ENCODE measurements around the gene KIAA1671.

Gene KIAA1671

DNA sequence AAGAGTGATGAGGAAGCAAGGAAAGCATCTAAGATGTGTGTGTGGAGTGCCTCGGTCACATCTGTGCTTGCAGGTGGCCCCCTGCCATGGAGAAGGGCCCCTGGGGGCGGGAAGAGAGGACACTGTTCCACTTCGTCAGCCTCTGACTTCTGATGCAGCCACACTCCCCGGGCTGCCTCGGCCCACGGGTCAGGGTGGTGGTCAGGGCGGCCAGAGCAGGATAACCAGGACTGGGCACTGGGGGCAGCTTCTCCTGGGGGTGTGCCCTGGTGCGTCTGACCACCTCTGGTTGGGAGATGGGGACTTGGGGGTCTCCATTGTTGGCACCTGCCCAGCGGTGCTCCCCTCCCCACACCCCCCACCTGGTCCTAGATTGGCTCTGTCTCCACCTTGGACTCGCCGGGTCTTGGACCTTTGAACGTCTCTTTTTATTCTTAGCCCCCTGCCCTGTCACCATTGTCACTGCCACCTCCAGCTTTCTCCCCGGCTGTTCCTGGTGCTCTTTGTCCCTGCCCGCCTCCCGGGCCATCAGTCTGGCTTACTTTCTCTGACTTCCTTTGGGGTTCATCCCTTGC is 114.4 kb downstream of the KIAA1671 start:
- Histone ChIP-seq H3K27me3 (ENCODE audit: control insufficient read depth in 1 of 2, insufficient read depth in 2 of 2, low read length in 2 of 2) (no peaks in the 10 kb centered on the region), H3K36me3 (ENCODE audit: insufficient read depth, low read length) (no peaks in the 10 kb centered on the region), H3K9ac (ENCODE audit: low read length) (no peak overlapping the region), H3K4me1 (ENCODE audit: insufficient read depth, low read length) (no peaks in the 10 kb centered on the region), H3K4me3 (ENCODE audit: low read depth in 1 of 2, low read length in 2 of 2) (no peak overlapping the region), H3K27ac (ENCODE audit: low read depth, low read length) (no peak overlapping the region), H3K9me3 (ENCODE audit: low read length) (no peaks in the 10 kb centered on the region)

GRCh38 chr22:25067851-25068421 is 115.4 kb downstream of the KIAA1671 start:
- Histone ChIP-seq H3K9me3 (ENCODE audit: low read length) (no peaks in the 10 kb centered on the region), H3K27ac (ENCODE audit: low read depth, low read length) (no peak overlapping the region), H3K9ac (ENCODE audit: low read length) (no peak overlapping the region), H3K36me3 (ENCODE audit: insufficient read depth, low read length) (no peaks in the 10 kb centered on the region), H3K4me1 (ENCODE audit: insufficient read depth, low read length) (no peaks in the 10 kb centered on the region), H3K27me3 (ENCODE audit: control insufficient read depth in 1 of 2, insufficient read depth in 2 of 2, low read length in 2 of 2) (no peaks in the 10 kb centered on the region), H3K4me3 (ENCODE audit: low read depth in 1 of 2, low read length in 2 of 2) (no peak overlapping the region)

- no peaks in the 10 kb centered on the region for H3K36me3 ChIP-seq (ENCODE audit: insufficient read depth, low read length)
- H3K4me1 ChIP-seq (ENCODE audit: insufficient read depth, low read length) = no peaks in the 10 kb centered on the region
- no peak overlapping the region for H3K9ac ChIP-seq (ENCODE audit: low read length)
- H3K9me3 ChIP-seq (ENCODE audit: low read length) = no peaks in the 10 kb centered on the region
- no peaks in the 10 kb centered on the region for H3K27me3 ChIP-seq (ENCODE audit: control insufficient read depth in 1 of 2, insufficient read depth in 2 of 2, low read length in 2 of 2)
- H3K4me3 ChIP-seq (ENCODE audit: low read depth in 1 of 2, low read length in 2 of 2) = no peak overlapping the region
- H3K27ac ChIP-seq (ENCODE audit: low read depth, low read length) = no peak overlapping the region
Observed at GRCh38 chr22:25068707-25069106, 116.2 kb downstream of the KIAA1671 start.

DNA sequence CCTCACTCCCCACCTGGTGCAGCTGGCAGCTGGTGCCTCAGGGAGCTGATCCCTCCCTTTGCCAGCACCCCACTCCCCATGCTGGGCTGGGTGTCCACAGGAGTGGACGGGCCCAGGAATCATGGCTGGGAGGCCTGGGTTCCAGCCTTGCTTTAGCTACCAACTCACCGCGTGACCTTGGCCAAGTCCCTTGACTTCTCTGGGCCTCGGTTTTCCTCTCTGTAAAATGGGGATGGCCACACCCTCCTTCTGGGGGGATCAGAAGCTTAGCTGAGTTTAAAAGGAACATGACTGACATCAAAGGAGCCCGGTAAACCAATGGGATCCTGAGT is 116.9 kb downstream of the KIAA1671 start:
- Histone ChIP-seq H3K27ac (ENCODE audit: low read depth, low read length) (no peak overlapping the region), H3K36me3 (ENCODE audit: insufficient read depth, low read length) (no peaks in the 10 kb centered on the region), H3K4me1 (ENCODE audit: insufficient read depth, low read length) (no peaks in the 10 kb centered on the region), H3K4me3 (ENCODE audit: low read depth in 1 of 2, low read length in 2 of 2) (no peak overlapping the region), H3K27me3 (ENCODE audit: control insufficient read depth in 1 of 2, insufficient read depth in 2 of 2, low read length in 2 of 2) (no peaks in the 10 kb centered on the region), H3K9ac (ENCODE audit: low read length) (no peak overlapping the region), H3K9me3 (ENCODE audit: low read length) (no peaks in the 10 kb centered on the region)

DNA sequence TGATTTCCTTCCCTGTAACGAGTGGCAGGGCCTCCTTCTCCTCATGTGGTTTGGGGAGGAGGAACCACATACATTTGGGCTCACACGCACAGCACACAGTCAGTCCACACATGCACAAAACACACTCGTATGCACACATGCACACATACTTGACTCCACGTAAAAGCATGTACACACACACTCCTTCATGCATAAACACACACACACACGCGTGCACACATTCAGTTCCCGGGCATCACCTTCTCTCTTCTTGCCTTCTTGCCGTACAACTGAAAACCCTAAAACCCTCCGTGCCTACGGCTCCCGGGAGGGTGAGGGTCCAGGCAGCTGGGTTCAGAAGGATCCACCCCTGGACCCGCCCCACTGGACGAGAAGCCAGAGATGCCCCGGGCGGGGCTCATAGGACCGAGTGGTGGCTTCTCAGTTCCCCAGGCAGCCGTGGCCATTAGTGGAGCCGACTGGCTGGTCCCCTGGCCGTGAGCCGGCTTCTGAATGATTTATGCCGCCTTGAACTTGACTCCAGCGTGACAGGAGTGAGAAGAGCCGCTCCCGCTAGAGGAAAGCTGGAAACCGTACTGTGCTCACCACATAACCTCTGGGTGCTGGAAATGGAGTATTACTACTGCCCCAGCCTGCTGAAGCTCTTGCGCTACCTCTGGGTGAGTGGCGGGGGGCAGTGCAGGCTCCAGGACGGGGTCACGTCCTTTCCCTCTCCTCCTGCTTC is 117.4 kb downstream of the KIAA1671 start:
- Histone ChIP-seq H3K27me3 (ENCODE audit: control insufficient read depth in 1 of 2, insufficient read depth in 2 of 2, low read length in 2 of 2) (no peaks in the 10 kb centered on the region), H3K9me3 (ENCODE audit: low read length) (no peaks in the 10 kb centered on the region), H3K27ac (ENCODE audit: low read depth, low read length) (no peak overlapping the region), H3K36me3 (ENCODE audit: insufficient read depth, low read length) (no peaks in the 10 kb centered on the region), H3K4me1 (ENCODE audit: insufficient read depth, low read length) (no peaks in the 10 kb centered on the region), H3K9ac (ENCODE audit: low read length) (no peak overlapping the region), H3K4me3 (ENCODE audit: low read depth in 1 of 2, low read length in 2 of 2) (peak overlapping the region; percentile 23 to 24)

DNA sequence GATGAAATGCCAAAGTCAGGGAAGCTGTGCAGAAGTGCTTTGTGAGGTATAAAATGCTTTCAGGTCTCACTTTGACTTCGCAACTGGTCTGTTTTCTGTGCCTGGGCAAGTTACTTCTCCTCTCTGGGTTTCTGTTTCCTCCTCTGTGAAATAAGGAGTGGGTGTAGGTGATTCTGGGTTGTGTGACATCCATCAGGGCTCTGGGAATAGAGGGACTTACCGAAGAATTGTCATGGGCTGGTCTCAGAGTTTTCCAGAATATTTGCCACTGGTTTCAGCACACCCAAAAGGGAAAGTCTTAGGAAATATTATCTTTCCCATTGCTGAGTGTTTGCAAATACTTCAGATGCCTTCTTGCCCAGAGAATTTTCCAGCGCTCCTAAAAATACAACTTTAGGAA is 118.4 kb downstream of the KIAA1671 start:
- Histone ChIP-seq H3K4me3 (ENCODE audit: low read depth in 1 of 2, low read length in 2 of 2) (no peak overlapping the region), H3K27ac (ENCODE audit: low read depth, low read length) (peak overlapping the region; percentile 10)

GRCh38 chr22:25071720-25072119 is 119.2 kb downstream of the KIAA1671 start:
- Histone ChIP-seq H3K9ac (ENCODE audit: low read length) (no peak overlapping the region), H3K4me1 (ENCODE audit: insufficient read depth, low read length) (no peaks in the 10 kb centered on the region), H3K4me3 (ENCODE audit: low read depth in 1 of 2, low read length in 2 of 2) (no peak overlapping the region), H3K27me3 (ENCODE audit: control insufficient read depth in 1 of 2, insufficient read depth in 2 of 2, low read length in 2 of 2) (no peaks in the 10 kb centered on the region), H3K27ac (ENCODE audit: low read depth, low read length) (no peak overlapping the region), H3K9me3 (ENCODE audit: low read length) (no peaks in the 10 kb centered on the region), H3K36me3 (ENCODE audit: insufficient read depth, low read length) (no peaks in the 10 kb centered on the region)

More for the DNA sequence above, 118.4 kb downstream of the KIAA1671 start:
- H3K36me3 ChIP-seq (ENCODE audit: insufficient read depth, low read length) = no peaks in the 10 kb centered on the region
- H3K27me3 ChIP-seq (ENCODE audit: control insufficient read depth in 1 of 2, insufficient read depth in 2 of 2, low read length in 2 of 2) = no peaks in the 10 kb centered on the region
- no peak overlapping the region for H3K9ac ChIP-seq (ENCODE audit: low read length)
- H3K9me3 ChIP-seq (ENCODE audit: low read length) = no peaks in the 10 kb centered on the region
- no peaks in the 10 kb centered on the region for H3K4me1 ChIP-seq (ENCODE audit: insufficient read depth, low read length)

DNA sequence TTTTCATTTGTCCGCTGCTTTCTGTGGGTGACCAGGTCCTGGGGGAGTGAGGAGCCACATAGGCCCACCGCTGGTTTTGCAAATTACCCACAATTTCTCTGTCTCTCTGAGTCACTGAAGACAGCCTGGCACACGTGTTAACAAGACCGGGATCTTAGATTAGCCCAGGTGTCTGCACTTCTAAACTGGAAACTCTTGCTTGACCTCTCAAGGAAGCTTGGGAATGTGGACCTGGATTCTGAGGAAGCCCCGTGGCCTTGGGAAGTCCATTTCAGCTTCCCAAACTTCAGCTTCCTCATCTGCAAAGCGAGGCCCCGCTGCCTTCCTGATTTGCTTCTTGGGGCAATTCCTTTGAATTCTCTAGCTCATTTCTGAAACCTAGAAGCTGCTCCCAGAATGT is 119.9 kb downstream of the KIAA1671 start:
- H3K36me3 ChIP-seq (ENCODE audit: insufficient read depth, low read length) = no peaks in the 10 kb centered on the region
- no peak overlapping the region for H3K9ac ChIP-seq (ENCODE audit: low read length)
- no peak overlapping the region for H3K4me3 ChIP-seq (ENCODE audit: low read depth in 1 of 2, low read length in 2 of 2)
- no peak overlapping the region for H3K27ac ChIP-seq (ENCODE audit: low read depth, low read length)
- no peaks in the 10 kb centered on the region for H3K9me3 ChIP-seq (ENCODE audit: low read length)
- H3K4me1 ChIP-seq (ENCODE audit: insufficient read depth, low read length) = no peaks in the 10 kb centered on the region
- no peaks in the 10 kb centered on the region for H3K27me3 ChIP-seq (ENCODE audit: control insufficient read depth in 1 of 2, insufficient read depth in 2 of 2, low read length in 2 of 2)

DNA sequence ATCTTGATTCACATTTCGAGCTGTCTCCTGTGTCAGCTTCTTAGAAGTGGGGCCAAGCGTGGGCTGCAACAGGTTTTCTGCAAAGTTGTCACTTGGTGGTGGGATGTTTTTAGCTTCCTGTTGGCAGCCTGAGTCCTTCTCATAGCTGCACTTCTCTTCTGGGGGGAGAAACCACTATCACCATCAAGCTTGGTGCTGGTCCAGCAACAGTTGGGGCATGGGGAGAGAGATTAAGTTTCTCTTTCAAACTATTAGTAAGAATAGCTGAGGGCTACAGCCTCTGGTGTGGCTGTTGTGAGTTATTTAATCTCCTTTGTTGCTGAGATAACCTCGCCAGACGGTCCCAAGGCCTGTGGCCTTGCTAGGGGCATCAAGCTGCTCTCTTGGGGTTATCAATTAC is 123.8 kb downstream of the KIAA1671 start:
- no peaks in the 10 kb centered on the region for H3K27me3 ChIP-seq (ENCODE audit: control insufficient read depth in 1 of 2, insufficient read depth in 2 of 2, low read length in 2 of 2)
- H3K9me3 ChIP-seq (ENCODE audit: low read length) = no peaks in the 10 kb centered on the region
- H3K9ac ChIP-seq (ENCODE audit: low read length) = no peak overlapping the region
- H3K27ac ChIP-seq (ENCODE audit: low read depth, low read length) = no peak overlapping the region
- H3K36me3 ChIP-seq (ENCODE audit: insufficient read depth, low read length) = no peaks in the 10 kb centered on the region
- H3K4me3 ChIP-seq (ENCODE audit: low read depth in 1 of 2, low read length in 2 of 2) = no peak overlapping the region
- H3K4me1 ChIP-seq (ENCODE audit: insufficient read depth, low read length) = no peaks in the 10 kb centered on the region

- Histone ChIP-seq H3K9me3 (ENCODE audit: low read length) (no peaks in the 10 kb centered on the region), H3K9ac (ENCODE audit: low read length) (no peak overlapping the region), H3K27me3 (ENCODE audit: control insufficient read depth in 1 of 2, insufficient read depth in 2 of 2, low read length in 2 of 2) (no peaks in the 10 kb centered on the region), H3K4me3 (ENCODE audit: low read depth in 1 of 2, low read length in 2 of 2) (no peak overlapping the region), H3K36me3 (ENCODE audit: insufficient read depth, low read length) (no peaks in the 10 kb centered on the region), H3K27ac (ENCODE audit: low read depth, low read length) (no peak overlapping the region), H3K4me1 (ENCODE audit: insufficient read depth, low read length) (no peaks in the 10 kb centered on the region)
Observed at GRCh38 chr22:25077056-25077455, 124.5 kb downstream of the KIAA1671 start.

DNA sequence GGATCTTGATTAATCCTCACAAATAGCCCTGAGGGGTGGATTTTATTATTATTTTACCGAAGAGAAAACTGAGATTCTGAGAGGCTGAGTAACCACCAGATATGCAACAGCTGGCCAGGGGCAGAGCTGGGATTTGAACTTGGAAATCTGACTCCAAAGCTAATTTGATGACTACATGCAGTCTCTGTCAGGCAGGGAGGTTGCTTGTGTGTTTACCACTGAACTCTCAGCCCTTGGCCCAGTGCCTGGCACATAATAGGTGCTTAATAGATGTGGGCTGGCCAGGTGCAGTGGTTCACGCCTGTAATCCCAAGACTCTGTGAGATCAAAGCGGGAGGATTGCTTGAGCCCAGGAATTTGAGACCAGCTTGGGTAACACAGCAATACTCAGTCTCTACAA is 125.4 kb downstream of the KIAA1671 start:
- Histone ChIP-seq H3K27ac (ENCODE audit: low read depth, low read length) (no peak overlapping the region), H3K36me3 (ENCODE audit: insufficient read depth, low read length) (no peaks in the 10 kb centered on the region), H3K27me3 (ENCODE audit: control insufficient read depth in 1 of 2, insufficient read depth in 2 of 2, low read length in 2 of 2) (no peaks in the 10 kb centered on the region), H3K9ac (ENCODE audit: low read length) (no peak overlapping the region), H3K4me3 (ENCODE audit: low read depth in 1 of 2, low read length in 2 of 2) (no peak overlapping the region), H3K4me1 (ENCODE audit: insufficient read depth, low read length) (no peaks in the 10 kb centered on the region), H3K9me3 (ENCODE audit: low read length) (no peaks in the 10 kb centered on the region)

GRCh38 chr22:25078591-25078990 is 126.1 kb downstream of the KIAA1671 start:
- no peaks in the 10 kb centered on the region for H3K27me3 ChIP-seq (ENCODE audit: control insufficient read depth in 1 of 2, insufficient read depth in 2 of 2, low read length in 2 of 2)
- no peaks in the 10 kb centered on the region for H3K4me1 ChIP-seq (ENCODE audit: insufficient read depth, low read length)
- no peak overlapping the region for H3K9ac ChIP-seq (ENCODE audit: low read length)
- no peak overlapping the region for H3K27ac ChIP-seq (ENCODE audit: low read depth, low read length)
- H3K36me3 ChIP-seq (ENCODE audit: insufficient read depth, low read length) = no peaks in the 10 kb centered on the region
- no peak overlapping the region for H3K4me3 ChIP-seq (ENCODE audit: low read depth in 1 of 2, low read length in 2 of 2)
- no peaks in the 10 kb centered on the region for H3K9me3 ChIP-seq (ENCODE audit: low read length)
